ENCODE measurements around the gene HPSE.
"Not testable (repeated sequence)": the region's sequence is repeated elsewhere in the genome, so short reads cannot be mapped to it uniquely, and the experiment has no call there.

The HPSE gene

DNA sequence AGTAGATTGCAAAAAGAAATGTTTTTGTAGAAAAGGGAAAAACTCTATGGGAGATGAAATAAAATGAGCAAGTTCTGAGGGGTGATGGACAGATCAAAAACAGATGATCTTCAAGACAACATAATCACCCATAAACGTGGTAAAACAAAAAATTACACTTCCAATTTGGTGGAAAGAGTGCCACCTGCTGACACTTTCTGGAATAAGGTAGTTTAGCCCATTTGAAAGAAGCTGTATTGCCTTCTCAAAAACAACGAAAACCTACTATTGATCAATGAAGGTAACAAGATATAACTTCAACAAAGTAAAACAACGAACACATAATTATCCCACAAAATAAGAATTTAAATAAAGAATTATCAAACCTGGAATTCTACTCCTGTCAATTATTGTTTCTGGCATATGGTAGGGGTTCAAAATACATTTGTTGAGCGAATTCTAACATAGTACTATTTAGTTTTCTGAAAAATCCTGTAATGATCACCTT, 52.6 kb downstream of the HPSE start:
- no peaks in the 10 kb centered on the region for H3K36me3 ChIP-seq (ENCODE audit: insufficient read depth, low read length)
- peaks cover 32% of the 10 kb centered on the region for H3K4me1 ChIP-seq (ENCODE audit: insufficient read depth, low read length, severe bottlenecking)
- H2AFZ ChIP-seq (ENCODE audit: low read length), result no peak overlapping the region
- no peaks in the 10 kb centered on the region for H3F3A ChIP-seq (ENCODE audit: insufficient read depth, low read length)
- no peaks in the 10 kb centered on the region for H3K9me3 ChIP-seq (ENCODE audit: low read length)
- H3K4me2 ChIP-seq (ENCODE audit: low read length), result peak overlapping the region; percentile 24
- no peak overlapping the region; the same call in 1 of the 2 replicates for H3K9ac ChIP-seq (ENCODE audit: low read length)
- no peak overlapping the region for H3K27ac ChIP-seq (ENCODE audit: low read depth, low read length, poor library complexity, severe bottlenecking)
- no peaks in the 10 kb centered on the region for H3K27me3 ChIP-seq (ENCODE audit: insufficient read depth, low read length)
- H3K9me2 ChIP-seq (ENCODE audit: low read depth, low read length), result no peaks in the 10 kb centered on the region
- 0 out of 2 replicates have a peak, but pooled peaks cover 5% of the 10 kb centered on the region for H3K79me2 ChIP-seq (ENCODE audit: insufficient read depth, low read length)
- TF ChIP-seq EZH2 (IDR thresholded peaks at IDR 0.05; ENCODE audit: borderline replicate concordance, low read length), result no peak
- TF ChIP-seq, protein P1, sequence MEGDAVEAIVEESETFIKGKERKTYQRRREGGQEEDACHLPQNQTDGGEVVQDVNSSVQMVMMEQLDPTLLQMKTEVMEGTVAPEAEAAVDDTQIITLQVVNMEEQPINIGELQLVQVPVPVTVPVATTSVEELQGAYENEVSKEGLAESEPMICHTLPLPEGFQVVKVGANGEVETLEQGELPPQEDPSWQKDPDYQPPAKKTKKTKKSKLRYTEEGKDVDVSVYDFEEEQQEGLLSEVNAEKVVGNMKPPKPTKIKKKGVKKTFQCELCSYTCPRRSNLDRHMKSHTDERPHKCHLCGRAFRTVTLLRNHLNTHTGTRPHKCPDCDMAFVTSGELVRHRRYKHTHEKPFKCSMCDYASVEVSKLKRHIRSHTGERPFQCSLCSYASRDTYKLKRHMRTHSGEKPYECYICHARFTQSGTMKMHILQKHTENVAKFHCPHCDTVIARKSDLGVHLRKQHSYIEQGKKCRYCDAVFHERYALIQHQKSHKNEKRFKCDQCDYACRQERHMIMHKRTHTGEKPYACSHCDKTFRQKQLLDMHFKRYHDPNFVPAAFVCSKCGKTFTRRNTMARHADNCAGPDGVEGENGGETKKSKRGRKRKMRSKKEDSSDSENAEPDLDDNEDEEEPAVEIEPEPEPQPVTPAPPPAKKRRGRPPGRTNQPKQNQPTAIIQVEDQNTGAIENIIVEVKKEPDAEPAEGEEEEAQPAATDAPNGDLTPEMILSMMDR (IDR thresholded peaks at IDR 0.05; ENCODE audit: low read length), result peak; percentile 72
- no peak overlapping the region for H3K4me3 ChIP-seq (ENCODE audit: low read depth, low read length, poor library complexity, severe bottlenecking)
- no peaks in the 10 kb centered on the region for H4K20me1 ChIP-seq (ENCODE audit: insufficient read depth, low read length)

DNA sequence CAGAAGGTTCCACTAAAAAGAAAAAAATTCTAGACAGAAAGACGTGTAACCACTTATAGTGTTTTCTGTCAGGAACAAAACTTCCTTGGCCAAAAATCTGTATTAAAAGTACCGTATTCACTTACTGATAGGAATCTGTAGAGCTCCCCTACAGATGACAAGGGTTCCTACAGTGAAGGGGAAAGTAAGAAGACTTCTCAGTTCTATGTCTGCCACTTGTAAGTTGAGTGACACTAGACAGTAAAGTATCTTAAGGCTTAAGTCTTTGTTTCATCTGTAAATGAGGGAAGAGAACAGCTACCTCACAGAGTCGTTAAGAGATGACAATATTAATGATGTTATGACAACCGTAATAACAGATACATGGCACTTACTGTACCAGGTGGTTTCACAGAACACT, 53.3 kb downstream of the HPSE start:
- no peaks in the 10 kb centered on the region for H3K9me3 ChIP-seq (ENCODE audit: low read length)
- H3K27ac ChIP-seq (ENCODE audit: low read depth, low read length, poor library complexity, severe bottlenecking), result no peak overlapping the region
- H3K4me2 ChIP-seq (ENCODE audit: low read length), result 0 out of 2 replicates have a peak overlapping the region, but pooled peaks have one; percentile 24

DNA sequence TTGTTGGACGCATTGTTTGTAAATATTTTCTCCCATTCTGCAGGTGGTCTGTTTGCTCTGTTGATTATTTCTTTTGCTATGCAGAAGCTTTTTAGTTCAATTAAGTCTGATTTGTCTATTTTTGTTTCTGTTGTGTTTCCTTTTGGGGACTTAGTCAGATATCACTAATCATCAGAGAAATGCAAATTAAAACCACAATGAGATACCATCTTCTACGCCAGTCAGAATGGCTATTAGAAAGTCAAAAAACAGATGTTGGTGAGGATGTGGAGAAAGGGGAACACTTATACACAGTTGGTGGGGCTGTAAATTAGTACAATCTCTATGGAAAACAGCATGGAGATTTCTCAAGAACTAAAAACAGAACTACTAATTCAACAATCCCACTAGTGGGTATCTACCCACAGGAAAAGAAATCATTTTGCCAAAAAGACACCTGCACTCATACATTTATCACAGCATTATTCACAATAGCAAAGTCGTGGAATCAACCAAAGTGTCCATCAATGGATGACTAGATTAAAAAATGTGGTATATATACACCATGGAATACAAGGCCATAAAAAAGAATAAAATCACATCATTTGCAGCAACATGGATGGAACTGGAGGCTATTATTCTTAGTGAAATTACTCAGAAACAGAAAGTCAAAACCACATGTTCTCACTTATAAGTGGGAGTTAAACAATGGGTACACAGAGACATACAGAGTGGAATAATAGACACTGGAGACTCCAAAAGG, 58.2 kb downstream of the HPSE start:
- no peaks in the 10 kb centered on the region for H3K9me3 ChIP-seq (ENCODE audit: low read length)
- H3K36me3 ChIP-seq (ENCODE audit: insufficient read depth, low read length), result peaks cover 4% of the 10 kb centered on the region; the same call in 1 of the 2 replicates
- H2AFZ ChIP-seq (ENCODE audit: low read length), result no peak overlapping the region
- H3K4me3 ChIP-seq (ENCODE audit: low read depth, low read length, poor library complexity, severe bottlenecking), result no peak overlapping the region
- H3K79me2 ChIP-seq (ENCODE audit: insufficient read depth, low read length), result 0 out of 2 replicates have a peak, but pooled peaks cover 5% of the 10 kb centered on the region
- H3K4me2 ChIP-seq (ENCODE audit: low read length), result no peak overlapping the region
- H3K27me3 ChIP-seq (ENCODE audit: insufficient read depth, low read length), result no peaks in the 10 kb centered on the region
- no peaks in the 10 kb centered on the region for H3F3A ChIP-seq (ENCODE audit: insufficient read depth, low read length)
- no peak overlapping the region for H3K9ac ChIP-seq (ENCODE audit: low read length)
- H3K4me1 ChIP-seq (ENCODE audit: insufficient read depth, low read length, severe bottlenecking), result peaks cover 1% of the 10 kb centered on the region
- TF ChIP-seq, protein P1 (IDR thresholded peaks at IDR 0.05; ENCODE audit: low read length), result no peak
- TF ChIP-seq EZH2 (IDR thresholded peaks at IDR 0.05; ENCODE audit: borderline replicate concordance, low read length), result no peak
- H4K20me1 ChIP-seq (ENCODE audit: insufficient read depth, low read length), result no peaks in the 10 kb centered on the region
- H3K9me2 ChIP-seq (ENCODE audit: low read depth, low read length), result no peaks in the 10 kb centered on the region
- no peak overlapping the region for H3K27ac ChIP-seq (ENCODE audit: low read depth, low read length, poor library complexity, severe bottlenecking)

More for the DNA sequence above, 53.3 kb downstream of the HPSE start:
- no peaks in the 10 kb centered on the region for H3F3A ChIP-seq (ENCODE audit: insufficient read depth, low read length)
- peaks cover 32% of the 10 kb centered on the region for H3K4me1 ChIP-seq (ENCODE audit: insufficient read depth, low read length, severe bottlenecking)
- H3K36me3 ChIP-seq (ENCODE audit: insufficient read depth, low read length), result no peaks in the 10 kb centered on the region
- TF ChIP-seq, protein P1 (IDR thresholded peaks at IDR 0.05; ENCODE audit: low read length), result no peak
- H3K9ac ChIP-seq (ENCODE audit: low read length), result no peak overlapping the region
- 0 out of 2 replicates have a peak, but pooled peaks cover 5% of the 10 kb centered on the region for H3K79me2 ChIP-seq (ENCODE audit: insufficient read depth, low read length)
- no peak overlapping the region for H2AFZ ChIP-seq (ENCODE audit: low read length)
- no peak overlapping the region for H3K4me3 ChIP-seq (ENCODE audit: low read depth, low read length, poor library complexity, severe bottlenecking)
- no peaks in the 10 kb centered on the region for H3K27me3 ChIP-seq (ENCODE audit: insufficient read depth, low read length)
- H4K20me1 ChIP-seq (ENCODE audit: insufficient read depth, low read length), result no peaks in the 10 kb centered on the region
- no peaks in the 10 kb centered on the region for H3K9me2 ChIP-seq (ENCODE audit: low read depth, low read length)

DNA sequence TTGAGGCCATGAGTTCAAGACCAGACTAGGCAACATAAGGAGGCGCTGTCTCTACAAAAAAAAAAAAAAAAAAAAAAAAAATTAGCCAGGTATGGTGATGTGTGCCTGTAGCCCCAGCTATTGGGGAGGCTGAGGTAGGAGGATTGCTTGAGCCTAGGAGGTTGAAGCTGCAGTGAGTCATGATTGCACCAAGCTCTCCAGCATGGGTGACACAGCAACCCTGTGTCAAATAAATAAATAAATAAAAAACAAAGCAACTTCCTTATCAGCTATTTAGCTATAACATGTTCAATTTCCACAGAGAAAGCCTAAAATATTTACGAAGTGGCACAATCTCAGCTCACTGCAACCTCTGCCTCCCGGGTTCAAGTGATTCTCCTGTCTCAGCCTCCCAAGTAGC, 60.7 kb downstream of the HPSE start:
- H3K4me1 ChIP-seq (ENCODE audit: insufficient read depth, low read length, severe bottlenecking); H3F3A ChIP-seq (ENCODE audit: insufficient read depth, low read length); H3K79me2 ChIP-seq (ENCODE audit: insufficient read depth, low read length); H4K20me1 ChIP-seq (ENCODE audit: insufficient read depth, low read length); H3K9me3 ChIP-seq (ENCODE audit: low read length); H3K4me2 ChIP-seq (ENCODE audit: low read length); H3K27me3 ChIP-seq (ENCODE audit: insufficient read depth, low read length); H3K9me2 ChIP-seq (ENCODE audit: low read depth, low read length); H3K9ac ChIP-seq (ENCODE audit: low read length); H3K4me3 ChIP-seq (ENCODE audit: low read depth, low read length, poor library complexity, severe bottlenecking); H3K27ac ChIP-seq (ENCODE audit: low read depth, low read length, poor library complexity, severe bottlenecking); H2AFZ ChIP-seq (ENCODE audit: low read length): not testable (repeated sequence)
- H3K36me3 ChIP-seq (ENCODE audit: insufficient read depth, low read length), result peaks cover 14% of the 10 kb centered on the region; the same call in 1 of the 2 replicates
